HG03521 (cell line): Measurements from ENCODE around the gene KLK15.
"Not testable (repeated sequence)": the region's sequence is repeated elsewhere in the genome, so short reads cannot be mapped to it uniquely, and the experiment has no call there.

Experiments used
- ATAC-seq: cut with Tn5 transposase; IDR thresholded peaks from one replicate; pipeline ENCODE4 v1.9.1; 2021; ENCODE audit warnings: mild to moderate bottlenecking, moderate library complexity; ENCODE audit not compliant: unreplicated experiment

KLK15 gene

GRCh38 chr19:50797781-50798658 is 35.4 kb downstream of the KLK15 start:
- no peak for ATAC-seq

- no peak for ATAC-seq
Observed at GRCh38 chr19:50797429-50797780, 36.0 kb downstream of the KLK15 start.

GRCh38 chr19:50796634-50797428 is 36.5 kb downstream of the KLK15 start:
- no peak for ATAC-seq

GRCh38 chr19:50796128-50796633 is 37.2 kb downstream of the KLK15 start:
- no peak for ATAC-seq

GRCh38 chr19:50795664-50796073 is 37.7 kb downstream of the KLK15 start:
- no peak for ATAC-seq

- no peak for ATAC-seq
Observed at GRCh38 chr19:50794876-50795663, 38.3 kb downstream of the KLK15 start.

- no peak for ATAC-seq
Observed at GRCh38 chr19:50794074-50794875, 39.1 kb downstream of the KLK15 start.

GRCh38 chr19:50793558-50794065 is 39.8 kb downstream of the KLK15 start:
- ATAC-seq, result no peak

- ATAC-seq, result no peak
Observed at GRCh38 chr19:50792272-50793250, 40.8 kb downstream of the KLK15 start.

GRCh38 chr19:50791594-50792271 is 41.6 kb downstream of the KLK15 start:
- no peak for ATAC-seq

GRCh38 chr19:50790922-50791467 is 42.4 kb downstream of the KLK15 start:
- ATAC-seq, result no peak

- ATAC-seq, result no peak
Observed at GRCh38 chr19:50790396-50790795, 43.0 kb downstream of the KLK15 start, which contains the start of gene ACP4. ACP4 (plus strand) TSS chr19:50790415; CDS start chr19:50790415, 0 bp downstream.

- ATAC-seq, result no peak
Observed at GRCh38 chr19:50785329-50785728, 48.0 kb downstream of the KLK15 start.

GRCh38 chr19:50784710-50785109 is 48.7 kb downstream of the KLK15 start:
- ATAC-seq, result no peak

- ATAC-seq, result not testable (repeated sequence)
Observed at GRCh38 chr19:50783848-50784152, 49.6 kb downstream of the KLK15 start.

- ATAC-seq, result no peak
Observed at GRCh38 chr19:50780753-50781435, 52.5 kb downstream of the KLK15 start.
